GM19324 (cell line): ENCODE results near the gene SP6.

Source experiments
- ATAC-seq: cut with Tn5 transposase; IDR thresholded peaks from one replicate; pipeline ENCODE4 v1.9.1; 2021; ENCODE audit warnings: mild to moderate bottlenecking, moderate library complexity; ENCODE audit not compliant: unreplicated experiment, low FRiP score

The SP6 gene

DNA sequence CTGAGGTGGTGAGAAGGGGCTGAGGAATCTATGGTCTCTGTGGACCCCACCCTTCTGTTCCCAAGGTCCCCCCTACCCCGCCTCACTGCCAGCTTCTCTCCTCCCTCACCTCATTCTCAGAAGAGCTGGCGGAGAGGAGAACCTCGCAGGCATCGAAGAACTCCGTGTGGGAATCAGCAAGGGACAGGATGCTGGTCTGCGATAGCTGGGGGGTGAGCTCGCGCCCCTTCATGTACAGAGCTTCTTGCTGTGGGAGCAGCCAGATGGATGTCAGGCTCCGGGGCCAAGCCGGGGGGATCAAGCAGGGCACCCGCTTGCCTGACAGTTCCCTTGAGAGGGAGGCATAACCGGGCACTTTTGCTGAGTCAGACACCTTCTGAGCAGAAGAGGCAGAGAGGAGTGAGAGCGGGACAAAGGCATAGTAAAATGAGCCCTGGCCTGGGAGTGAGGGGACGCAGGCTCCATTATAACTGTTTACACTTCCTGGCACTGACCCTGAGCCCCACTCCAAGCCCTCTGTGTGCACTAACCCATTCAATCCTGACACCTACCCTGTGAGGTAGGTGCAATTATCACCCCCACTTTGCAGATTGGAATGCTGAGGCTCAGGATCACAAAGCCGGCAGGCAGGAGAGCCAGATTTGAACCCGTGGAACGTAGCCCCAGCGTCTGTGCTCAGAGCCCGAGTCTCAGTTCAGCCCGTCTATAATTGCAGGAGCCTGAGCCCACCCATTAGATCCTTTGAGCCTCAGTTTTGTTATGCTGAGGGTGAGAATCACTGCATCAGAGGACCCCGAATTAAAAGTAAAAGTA is 35.7 kb downstream of the SP6 start:
- ATAC-seq, result no peak

DNA sequence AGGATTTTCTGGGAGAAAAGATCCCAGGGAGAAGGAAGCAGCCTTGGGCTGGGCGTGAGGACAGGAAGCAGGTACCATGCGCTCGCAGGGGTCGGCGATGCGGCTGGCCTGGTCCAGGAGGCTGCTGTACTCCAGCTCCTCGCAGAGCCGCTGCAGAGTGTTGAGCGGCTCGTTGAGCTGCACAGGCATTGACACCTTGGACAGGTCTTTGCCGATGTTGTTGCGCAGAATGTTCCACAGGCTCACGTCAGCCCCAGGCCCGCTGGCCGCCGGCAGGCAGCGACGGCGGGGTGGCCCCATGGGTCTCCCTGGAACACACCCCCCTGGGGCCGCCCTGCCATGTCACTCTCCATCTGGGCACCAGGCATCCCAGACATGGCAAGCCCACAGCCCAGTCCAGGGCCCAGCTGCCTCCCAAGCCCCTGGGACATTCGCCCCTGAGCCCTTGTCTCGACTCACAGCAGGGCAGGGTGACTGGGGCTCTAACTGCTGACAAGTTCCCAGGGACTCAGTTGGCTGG is 37.4 kb downstream of the SP6 start:
- no peak for ATAC-seq

DNA sequence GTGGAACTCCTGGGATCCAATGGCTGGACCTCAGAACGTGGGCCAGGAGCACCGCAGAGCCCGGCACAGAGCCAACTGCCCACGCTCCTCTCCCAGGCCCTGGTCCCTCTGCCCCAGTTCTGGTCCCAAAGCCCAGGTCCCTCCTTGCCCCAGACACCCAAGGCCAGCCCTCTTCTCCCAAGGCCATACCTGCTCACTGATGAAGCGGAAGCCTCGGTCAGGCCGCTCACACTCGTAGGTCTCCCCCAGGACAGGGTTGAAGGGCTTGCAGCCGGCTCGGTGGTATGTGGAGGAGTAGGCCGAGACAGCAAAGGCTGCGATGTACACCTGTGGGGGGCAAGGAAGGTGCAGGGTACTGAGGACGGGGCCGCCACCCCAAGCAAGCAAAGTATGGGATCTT is 37.9 kb downstream of the SP6 start:
- ATAC-seq, result no peak

DNA sequence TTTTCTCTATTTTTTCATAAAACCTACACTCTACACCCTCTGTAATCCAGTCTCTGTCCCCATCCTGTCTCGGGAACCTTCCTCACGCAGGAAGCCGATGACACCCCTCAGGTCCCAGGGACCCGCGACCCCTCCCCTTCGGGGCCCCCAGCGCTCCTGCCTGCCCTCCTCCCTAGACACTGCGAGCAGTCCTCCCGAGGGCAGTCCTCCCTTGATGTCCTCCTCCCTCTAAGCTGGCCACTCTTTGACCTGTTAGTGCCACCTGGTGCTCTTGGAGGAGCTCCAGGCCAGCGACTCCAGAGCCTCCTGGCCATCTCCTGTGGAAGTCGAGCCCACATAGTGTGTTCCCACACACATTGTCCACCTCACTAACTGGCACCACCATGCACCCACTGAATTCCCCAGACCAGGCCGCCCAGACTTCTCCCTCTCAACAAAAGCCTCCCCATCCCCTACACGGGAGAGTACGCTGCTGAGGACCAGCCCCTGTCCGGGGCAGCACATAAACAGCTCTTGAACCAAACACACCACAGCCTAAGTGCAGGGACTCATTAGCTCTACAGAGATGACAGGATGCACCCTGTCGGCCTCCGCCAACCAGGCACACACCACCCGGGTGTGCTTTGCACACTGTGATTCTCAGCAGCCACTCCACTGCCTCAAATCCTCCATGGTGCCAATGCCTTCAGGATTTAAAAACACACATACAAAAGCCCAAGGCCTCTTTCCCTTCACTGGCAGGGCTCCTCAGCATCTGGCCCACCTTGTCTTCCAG is 38.6 kb downstream of the SP6 start:
- ATAC-seq, result no peak

DNA sequence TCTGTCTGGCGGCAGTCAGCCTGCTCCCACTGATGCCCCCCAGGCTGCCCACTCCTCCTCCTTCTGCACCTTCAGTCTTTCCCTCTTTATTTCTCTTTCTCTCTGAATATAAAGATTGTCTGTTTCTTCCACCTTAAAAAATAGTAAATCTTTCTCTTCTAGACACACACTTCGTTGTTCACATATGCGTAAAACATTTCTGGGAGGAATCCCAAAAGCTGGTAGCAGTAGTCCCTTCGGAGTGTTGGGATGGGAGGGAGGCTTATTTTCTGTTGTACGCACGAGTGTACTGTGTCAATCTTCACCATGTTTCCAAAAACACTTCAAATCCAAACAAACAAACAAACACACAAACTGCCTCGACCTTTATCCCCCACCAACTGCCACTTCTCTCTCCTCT is 39.3 kb downstream of the SP6 start:
- no peak for ATAC-seq

DNA sequence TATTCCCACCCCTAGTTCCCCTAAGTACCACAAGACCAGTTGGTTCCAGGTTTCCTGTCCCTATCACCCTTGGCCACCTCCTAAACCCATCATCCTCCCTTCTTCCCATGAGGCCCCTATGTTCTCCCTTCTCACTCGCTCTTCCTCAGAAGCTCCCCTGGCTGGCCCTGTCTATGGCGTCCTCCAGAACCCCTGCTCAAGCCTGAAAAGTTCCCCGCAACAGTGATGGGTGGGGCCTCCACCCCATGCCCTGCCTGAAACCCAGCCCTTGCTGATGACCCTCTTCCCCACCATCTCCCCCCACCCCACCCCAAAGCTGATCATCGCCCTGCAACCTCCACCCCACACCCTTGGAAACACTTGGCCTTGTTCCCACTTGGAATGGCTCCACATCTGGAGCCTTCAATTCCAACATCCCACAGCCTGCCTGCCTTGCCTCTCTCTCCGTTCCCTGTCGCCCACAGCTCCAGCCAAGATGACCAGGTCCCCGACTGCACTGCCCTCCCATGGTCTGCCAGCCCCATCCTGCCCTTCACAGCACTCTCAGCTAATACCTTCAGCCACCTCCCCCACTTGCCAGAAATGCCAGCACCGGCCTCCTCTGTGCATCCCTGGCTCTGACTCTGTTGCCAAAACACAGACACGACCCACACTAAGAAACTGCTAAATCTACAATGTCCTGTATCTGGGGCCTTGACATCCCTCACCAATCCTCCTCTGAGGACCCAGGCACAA is 39.9 kb downstream of the SP6 start:
- ATAC-seq, result no peak

DNA sequence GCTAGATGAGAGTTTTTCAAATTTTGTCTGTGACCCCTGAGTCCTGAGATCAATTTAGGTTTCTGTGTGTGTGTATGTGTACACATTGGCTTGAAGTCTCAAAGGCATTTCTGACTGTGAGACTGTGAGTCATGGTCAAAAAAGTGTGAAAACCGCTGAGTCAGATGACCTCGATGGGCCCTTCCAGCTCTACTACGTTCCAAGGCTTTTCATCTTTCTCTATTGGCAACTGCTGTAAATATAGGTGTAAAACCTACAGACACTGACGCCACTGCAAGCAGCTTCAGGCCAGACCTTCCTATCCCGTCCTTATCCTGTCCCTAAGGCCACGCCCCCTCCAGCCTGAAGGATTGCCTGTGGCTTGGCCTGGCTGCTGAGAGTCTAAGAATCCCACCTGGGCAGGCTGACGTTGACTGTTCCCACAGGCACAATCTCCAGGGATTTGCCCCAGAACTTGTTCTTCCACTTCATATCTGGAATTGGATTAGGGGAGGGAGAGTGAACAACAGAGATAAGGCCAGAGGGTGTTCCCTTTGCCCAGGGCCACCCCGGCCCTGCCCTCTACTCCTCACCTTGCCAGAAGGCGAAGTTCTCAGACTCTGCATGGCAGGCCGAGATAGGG is 40.7 kb downstream of the SP6 start:
- ATAC-seq, result no peak

DNA sequence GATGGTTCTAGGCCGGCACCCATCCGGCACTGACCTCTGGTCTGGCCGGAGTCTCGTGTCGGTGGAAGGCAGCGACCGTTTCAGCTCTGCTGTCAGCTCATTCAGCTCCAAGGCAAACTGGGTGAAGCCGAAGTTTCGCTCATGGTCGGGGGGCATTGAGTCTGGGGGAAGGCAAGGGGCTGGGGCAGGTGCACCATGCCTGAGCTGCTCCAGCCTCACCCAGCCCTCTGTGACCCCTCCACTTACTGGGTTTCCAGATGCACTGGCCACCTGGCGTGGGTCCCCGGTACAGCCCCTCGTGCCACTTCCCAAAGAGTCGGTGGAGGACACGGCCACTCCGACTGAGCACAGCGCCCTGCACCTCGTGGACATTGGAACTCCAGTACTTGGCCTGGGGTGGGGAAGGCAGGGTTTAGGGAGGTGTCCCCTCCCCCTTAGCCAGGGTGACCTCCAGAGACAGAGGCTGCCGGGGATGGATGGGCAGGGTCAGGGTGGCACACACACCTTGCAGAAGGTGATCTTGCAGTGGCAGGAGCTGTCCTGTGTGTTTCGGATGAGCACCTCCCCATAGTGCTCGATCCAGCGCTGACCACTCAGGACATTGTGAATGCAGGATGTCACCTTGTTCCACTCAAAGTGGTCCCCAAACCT is 42.0 kb downstream of the SP6 start:
- ATAC-seq, result no peak

DNA sequence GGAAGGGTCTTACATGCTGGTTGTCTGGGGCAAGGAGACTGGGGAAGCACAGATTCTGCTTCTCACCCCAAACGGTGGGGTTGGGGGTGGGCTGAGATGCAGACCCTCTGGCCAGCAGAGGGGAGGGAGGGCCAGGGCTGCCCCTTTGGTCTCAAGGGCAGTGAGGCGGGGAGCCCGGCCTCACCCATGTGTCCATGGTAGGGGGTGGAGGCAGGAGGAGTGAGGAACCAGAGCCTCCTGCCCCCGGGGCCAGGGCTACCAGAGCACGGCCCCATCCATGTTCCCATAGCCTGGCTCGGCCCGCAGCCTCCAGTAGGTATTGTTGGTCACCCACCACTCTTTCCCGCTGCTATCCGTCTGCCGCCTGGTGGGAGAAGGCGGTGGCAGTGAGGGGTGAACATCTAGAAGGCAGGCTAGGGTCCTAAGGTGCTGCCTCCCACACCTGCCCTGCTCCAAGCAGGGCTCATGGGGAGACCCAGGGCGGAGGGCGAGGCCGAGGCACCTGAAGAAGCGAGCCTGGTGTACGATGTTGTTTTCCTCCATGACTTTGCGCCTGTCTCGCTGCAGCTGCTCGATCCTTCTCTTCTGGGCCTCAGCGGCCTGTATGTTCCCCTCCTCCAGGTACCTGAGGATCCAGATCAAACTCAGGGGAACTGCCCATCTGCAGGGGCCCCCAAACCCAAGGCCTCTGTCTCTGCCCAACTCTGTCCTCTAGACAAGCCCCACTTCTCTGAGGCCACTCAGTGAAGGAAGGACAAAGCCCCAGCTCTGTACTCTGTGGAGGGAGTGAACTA is 42.7 kb downstream of the SP6 start:
- no peak for ATAC-seq

DNA sequence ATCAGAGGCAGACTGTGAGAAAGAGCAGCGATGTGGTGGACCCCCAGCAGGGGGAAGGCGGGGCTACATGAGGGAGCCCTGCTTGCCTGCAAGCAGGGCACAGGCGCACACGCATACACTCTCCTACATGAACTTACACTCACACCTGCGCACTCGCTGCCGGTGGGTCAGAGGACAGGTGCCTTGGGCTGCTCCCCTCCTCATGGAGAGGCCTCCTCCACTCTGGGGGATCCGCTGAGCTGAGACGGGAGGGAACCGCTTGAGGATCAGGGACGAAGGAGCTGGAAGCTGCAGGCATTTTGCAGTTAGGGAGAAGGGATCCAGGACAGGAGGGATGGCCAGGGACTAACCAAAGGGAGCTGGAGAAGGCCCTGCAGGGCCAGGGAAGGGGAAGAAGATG is 43.5 kb downstream of the SP6 start:
- ATAC-seq, result no peak

DNA sequence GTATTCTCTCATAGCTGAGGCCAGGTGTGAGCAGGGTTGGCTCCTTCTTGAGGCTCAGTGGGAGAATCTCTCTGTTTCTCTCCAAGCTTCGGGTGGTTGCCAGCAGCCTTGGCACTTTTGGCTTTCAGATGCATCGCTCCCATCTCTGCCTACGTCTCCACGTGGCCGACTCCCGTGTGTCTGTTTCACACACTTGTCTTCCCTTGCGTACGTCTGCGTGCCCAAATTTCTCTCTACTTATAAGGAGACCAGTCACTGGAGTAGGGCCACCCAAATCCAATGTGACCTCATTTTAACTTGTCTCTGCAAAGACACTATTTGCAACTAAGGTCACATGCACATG is 44.1 kb downstream of the SP6 start:
- ATAC-seq, result no peak

DNA sequence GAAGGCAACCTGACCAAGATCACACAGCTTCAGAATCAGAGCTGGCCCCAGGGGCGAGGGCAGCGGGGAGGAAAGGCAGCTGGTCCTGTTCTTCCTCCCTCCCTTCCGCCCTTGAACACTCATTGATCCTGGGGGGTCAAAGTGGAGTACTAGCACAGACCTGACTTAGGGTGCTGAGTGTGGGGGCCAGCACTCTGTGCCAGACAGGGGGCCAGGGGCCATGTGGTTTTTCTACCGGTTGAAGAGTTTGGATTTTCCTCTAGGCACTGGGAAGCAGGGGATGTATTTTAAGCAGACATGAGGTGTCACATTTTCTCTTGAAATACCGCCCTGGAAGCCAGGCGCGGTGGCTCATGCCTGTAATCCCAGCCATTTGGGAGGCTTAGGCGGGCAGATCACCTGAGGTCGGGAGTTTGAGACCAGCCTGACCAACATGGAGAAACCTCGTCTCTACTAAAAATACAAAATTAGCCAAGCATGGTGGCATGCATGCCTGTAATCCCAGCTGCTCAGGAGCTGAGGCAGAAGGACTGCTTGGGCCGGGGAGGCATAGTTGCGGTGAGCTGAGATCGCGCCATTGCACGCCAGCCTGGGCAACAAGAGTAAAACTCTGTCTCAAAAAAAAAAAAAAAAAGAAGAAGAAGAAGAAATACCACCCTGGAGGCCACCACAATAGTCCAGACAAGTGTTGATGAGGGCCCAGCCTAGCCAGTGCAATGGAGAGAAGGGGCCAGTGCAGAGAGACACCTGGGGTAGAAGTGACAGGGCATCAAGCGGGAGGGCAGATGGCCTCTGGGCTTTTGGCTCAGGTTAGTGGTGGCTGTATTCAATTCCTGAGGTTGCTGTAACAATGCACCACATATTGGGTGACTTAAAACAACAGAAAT is 44.7 kb downstream of the SP6 start:
- ATAC-seq, result no peak

DNA sequence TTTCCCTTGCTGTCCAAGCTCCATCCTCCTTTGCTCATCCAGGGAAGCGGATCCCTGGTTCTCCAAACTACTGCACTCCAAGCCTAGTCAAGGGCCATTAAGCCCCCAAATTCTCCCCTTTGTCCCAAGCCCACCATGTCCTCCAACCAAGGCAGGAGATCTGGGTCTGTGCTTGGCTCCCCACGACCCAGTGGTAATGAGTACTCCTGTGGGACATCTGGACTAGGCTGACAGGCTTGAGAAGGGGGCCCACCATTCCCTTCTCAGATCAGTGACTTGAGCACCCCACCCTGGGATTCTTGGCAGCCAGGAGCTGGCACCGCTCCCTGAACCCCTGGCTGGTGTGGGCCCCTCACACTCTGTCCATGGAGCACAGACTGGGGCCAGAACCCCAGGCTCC is 46.5 kb downstream of the SP6 start:
- ATAC-seq, result no peak

DNA sequence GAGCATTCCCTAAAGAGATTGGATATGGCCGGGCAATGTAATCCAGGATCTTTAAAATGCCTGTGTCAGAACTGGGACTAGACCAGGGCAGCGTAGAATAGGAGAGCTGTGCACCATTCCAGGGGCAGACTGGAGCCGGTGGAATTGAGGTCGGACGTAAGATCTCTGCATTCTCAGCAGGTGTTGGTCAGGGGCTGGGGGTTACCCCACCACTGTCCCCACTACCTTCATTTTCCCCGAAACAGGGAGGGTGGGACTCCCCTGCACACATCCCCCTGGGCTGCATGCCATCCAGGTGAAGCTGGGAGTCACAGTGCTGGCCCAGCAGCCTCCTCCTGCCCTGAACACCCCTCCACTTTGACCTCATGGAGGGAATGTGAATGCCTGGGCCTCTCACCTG is 47.2 kb downstream of the SP6 start:
- ATAC-seq, result no peak

DNA sequence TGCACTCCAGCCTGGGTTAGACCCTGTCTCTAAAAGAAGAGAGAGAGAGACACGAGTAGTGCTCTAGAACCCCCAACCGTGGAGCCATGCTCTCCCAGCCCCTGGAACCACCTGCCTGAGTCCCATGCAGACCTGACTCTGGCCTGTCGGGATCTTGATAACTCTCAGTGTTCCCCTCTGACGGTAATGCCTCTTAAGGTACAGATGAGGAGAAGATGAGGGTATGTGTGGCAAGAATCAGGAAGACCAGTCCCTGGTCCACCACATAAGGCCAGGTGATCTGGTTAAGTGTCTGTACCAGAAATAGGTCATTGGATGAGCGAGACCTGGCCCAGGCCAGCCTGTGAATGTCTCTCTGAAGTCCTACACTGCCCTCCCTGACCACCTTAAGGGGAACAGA is 47.8 kb downstream of the SP6 start:
- ATAC-seq, result no peak

DNA sequence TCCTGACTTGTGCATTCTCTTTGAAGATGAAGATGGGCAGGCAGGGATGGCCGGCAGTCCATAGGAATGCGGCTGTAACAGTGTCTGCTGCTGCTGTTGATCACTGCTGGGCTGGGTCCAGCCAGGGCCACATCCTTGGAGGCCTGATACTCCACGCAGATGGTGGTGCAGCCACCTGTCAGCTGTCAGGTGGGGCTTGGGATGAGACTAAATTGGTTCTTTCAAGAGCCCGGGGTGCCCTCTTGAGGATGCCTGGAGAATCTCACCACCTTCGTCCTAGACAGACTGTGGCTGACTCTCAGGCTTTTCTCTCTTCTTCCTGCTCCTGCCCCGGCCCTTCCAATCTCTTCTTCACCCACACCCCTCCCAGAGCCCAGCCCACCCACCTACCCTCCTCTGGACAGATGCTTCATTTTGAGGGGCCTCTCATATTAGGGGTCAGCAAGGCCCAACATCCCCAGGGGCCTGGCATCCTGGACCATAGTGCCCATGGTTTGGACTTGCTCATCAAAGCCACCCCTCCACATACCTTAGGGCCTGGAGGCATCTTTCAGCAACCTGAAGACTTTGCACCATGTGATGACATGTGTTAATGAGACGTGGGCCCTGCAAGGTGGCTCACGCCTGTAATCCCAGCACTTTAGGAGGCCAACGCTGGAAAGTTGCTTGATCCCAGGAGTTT is 48.5 kb downstream of the SP6 start:
- ATAC-seq, result no peak

DNA sequence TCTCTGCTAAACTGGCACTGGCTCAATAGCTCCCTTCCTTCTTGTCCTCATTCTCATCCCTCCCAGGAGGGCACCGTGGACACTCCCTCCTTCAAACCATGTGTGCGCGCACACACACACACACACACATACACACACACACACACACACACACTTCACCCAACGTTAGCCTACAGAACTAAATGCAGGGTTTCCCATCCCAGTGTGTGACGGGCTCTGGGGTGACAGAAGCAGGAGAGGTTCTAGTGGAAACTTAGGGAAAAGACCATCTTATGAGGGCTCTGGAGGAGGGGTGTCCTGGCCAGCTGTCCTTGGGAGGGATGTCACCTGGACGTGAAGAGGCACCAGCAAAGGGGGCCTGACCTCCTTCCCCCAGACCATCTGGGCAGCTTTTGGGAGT is 49.1 kb downstream of the SP6 start:
- ATAC-seq, result no peak

DNA sequence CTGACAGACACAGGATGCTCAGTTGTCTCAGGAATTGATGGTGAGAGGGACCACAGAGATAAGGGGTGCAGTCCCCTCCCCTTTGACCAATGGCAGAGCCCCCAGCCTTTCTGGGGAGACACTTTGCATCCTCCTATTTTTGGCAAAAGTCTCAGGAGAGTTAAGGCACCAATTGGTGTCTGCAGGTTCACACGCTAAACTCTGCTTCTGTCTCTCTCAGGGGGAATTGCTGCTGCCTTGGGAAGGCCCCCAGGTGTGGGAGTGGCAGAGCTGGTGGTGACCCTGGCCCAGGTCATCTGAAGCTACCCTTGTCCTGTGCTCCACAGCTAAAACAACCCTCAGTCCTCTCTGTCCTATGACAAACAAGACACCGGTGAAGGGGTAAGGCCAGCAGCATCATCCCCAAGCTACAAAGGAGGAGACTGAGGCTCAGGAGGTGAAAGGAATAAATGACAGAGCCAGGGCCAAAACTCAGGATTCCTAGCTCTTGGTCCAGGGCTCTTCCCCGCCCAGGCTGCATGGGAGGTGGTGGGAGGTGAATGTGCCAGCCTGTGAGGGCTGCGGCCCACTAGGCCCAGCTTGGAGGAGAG is 49.7 kb downstream of the SP6 start:
- ATAC-seq, result no peak
